Panc1 (cell line): Measurements from ENCODE around the gene FAM72D. TPM values are rescaled to one million over a fixed set of nuclear protein-coding genes. Genes with fewer than 3 reads are reported as not detected.
"Not testable (repeated sequence)": the region's sequence is repeated elsewhere in the genome, so short reads cannot be mapped to it uniquely, and the experiment has no call there.

Experiments used
- ATAC-seq: fragments of 200-7000 bp; cut with Tn5 transposase; 2 replicates; pipeline ENCODE4 v1.9.1; 2020; ENCODE audit warnings: mild to moderate bottlenecking, moderate library complexity
- BruUV-seq: library from RNA; stranded (reverse); fragments of 400-500 nt; replicated peaks from 2 replicates; lab custom pipeline; 2021; lab: Mats Ljungman, UMichigan
- CTCF ChIA-PET: fragments of 300-600 bp; sonication (Branson Sonifier 250); formaldehyde crosslinking; loops from one replicate; lab custom pipeline; 2022; ENCODE audit warnings: antibody characterized with exemption; lab: Charles Lee
- POLR2A ChIA-PET: fragments of 300-600 bp; sonication (Branson Sonifier 250); formaldehyde crosslinking; loops from one replicate; lab custom pipeline; 2022; ENCODE audit warnings: antibody characterized with exemption; lab: Charles Lee
- DNase-seq: peaks from one replicate; pipeline ENCODE4 v3.0.0-alpha.2; 2010; ENCODE audit warnings: low read depth, low spot score
- H3K27ac ChIP-seq: 2 replicates; pipeline ENCODE4 v1.5.1; 2011; ENCODE audit warnings: mild to moderate bottlenecking, low read length, inconsistent platforms
- H3K27me3 ChIP-seq: fragments of 200-500 bp; sonication (Bioruptor generic); 2 replicates; pipeline ENCODE4 v1.6.0; 2014; ENCODE audit warnings: low read length, inconsistent platforms; ENCODE audit not compliant: control insufficient read depth, insufficient read depth
- H3K36me3 ChIP-seq: fragments of 200-500 bp; sonication (Bioruptor generic); 2 replicates; pipeline ENCODE4 v1.5.1; 2014; ENCODE audit warnings: inconsistent platforms, mild to moderate bottlenecking, low read length, moderate library complexity; ENCODE audit not compliant: control insufficient read depth, insufficient read depth
- H3K4me1 ChIP-seq: 2 replicates; pipeline ENCODE4 v1.5.1; 2011; ENCODE audit warnings: inconsistent platforms, mild to moderate bottlenecking, low read length, moderate library complexity; ENCODE audit not compliant: control insufficient read depth, insufficient read depth
- H3K4me3 ChIP-seq, 2 experiments: 2 replicates each; pipeline ENCODE4 v1.5.1; 2011 to 2012; ENCODE audit warnings: low read depth in 2 of 2, low read length in 2 of 2, mild to moderate bottlenecking in 2 of 2, inconsistent platforms in 1 of 2, moderate library complexity in 1 of 2
- H3K9me3 ChIP-seq: fragments of 200-500 bp; sonication (Bioruptor generic); 2 replicates; pipeline ENCODE4 v1.5.1; 2014; ENCODE audit warnings: low read depth, mild to moderate bottlenecking, inconsistent platforms, low read length, moderate library complexity; ENCODE audit not compliant: control insufficient read depth, insufficient read depth
- in situ Hi-C: cut with HindIII; loops from 2 replicates; pipeline ENCODE4 v1.10.0; 2016; ENCODE audit warnings: low sequenced_read_pairs, low pct_unique_long_range_greater_than_20kb
- intact Hi-C: fragments of 100-400 bp; cut with micrococcal nuclease; formaldehyde crosslinking; loops from one replicate; pipeline ENCODE4 v1.10.0; 2022; ENCODE audit not compliant: unreplicated experiment
- total RNA-seq: library from RNA; stranded (reverse); gene quantifications from one replicate; pipeline ENCODE4 v1.2.1, GENCODE V29; 2021; ENCODE audit not compliant: unreplicated experiment

Gene FAM72D
- total RNA-seq, 1 experiment from 2014 or later, result 12.8 TPM

DNA sequence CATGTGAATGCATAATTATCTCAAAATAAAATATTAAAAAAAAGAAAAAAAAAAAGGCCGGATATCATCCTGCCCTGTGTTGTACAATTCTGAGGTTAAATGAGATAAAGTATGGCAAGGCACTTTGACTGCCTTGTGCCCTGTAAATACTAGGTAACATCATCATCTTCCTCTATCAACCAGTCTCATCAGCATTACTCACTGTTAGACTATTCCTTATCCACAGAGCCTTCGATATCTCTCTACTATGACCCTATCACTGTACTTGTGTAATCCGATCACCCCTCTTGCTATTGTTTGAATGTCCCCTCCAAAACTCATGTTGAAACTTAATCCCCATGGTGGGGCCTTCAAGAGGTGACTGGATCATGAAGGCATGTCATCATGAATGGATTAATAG, 18.9 kb upstream of the FAM72D start:
- POLR2A ChIA-PET, CTCF ChIA-PET: not testable (repeated sequence)

DNA sequence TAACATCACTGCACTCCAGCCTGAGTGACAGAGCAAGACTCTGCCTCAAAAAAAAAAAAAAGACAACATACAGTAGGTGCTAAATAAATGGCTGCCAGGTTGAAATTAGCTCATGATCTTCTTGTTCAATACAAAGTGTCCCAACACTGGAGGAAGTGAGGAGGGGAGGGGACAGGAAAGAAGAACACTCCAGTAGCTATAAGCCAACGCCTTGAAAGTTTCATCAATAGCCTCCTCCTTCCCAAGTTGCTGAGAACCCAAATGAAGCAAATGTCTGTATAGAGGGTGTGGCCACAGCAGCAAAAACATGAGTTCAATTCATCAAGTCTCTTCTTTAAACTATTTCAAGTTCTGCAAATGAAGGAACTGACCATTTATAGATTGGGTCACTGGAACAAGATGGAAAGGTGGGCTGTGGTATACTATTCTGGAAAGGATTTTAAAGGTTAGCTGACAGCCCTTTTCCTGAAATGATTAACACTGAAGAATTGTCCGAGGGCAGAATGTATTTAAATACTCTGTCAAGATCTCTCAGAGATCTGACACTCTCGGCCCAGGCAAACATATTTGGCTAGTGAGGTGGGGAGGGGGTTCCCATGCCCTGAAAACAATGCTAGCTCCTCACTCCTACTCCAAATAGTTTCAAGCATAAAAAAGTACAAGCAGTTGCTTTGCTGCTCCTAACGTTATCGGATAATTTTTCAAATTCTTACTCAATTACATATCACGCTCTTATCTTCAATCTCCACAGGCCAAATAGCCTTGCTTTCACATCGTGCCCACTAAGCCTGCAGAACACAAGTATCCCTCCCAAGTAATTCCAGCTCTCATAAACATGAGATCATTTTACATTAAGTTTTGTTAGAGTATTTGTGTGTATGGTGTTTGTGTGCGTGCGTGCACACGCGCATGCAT, 17.6 kb upstream of the FAM72D start:
- BruUV-seq, H3K4me3 ChIP-seq, intact Hi-C loops, in situ Hi-C loops, H3K9me3 ChIP-seq, H3K27ac ChIP-seq, POLR2A ChIA-PET, DNase-seq, H3K27me3 ChIP-seq, H3K4me1 ChIP-seq, ATAC-seq, H3K36me3 ChIP-seq, CTCF ChIA-PET: not testable (repeated sequence)

More for the DNA sequence above, 18.9 kb upstream of the FAM72D start:
- DNase-seq, H3K4me1 ChIP-seq, in situ Hi-C loops, intact Hi-C loops, BruUV-seq, H3K4me3 ChIP-seq, ATAC-seq, H3K27ac ChIP-seq, H3K27me3 ChIP-seq, H3K9me3 ChIP-seq, H3K36me3 ChIP-seq: not testable (repeated sequence)

DNA sequence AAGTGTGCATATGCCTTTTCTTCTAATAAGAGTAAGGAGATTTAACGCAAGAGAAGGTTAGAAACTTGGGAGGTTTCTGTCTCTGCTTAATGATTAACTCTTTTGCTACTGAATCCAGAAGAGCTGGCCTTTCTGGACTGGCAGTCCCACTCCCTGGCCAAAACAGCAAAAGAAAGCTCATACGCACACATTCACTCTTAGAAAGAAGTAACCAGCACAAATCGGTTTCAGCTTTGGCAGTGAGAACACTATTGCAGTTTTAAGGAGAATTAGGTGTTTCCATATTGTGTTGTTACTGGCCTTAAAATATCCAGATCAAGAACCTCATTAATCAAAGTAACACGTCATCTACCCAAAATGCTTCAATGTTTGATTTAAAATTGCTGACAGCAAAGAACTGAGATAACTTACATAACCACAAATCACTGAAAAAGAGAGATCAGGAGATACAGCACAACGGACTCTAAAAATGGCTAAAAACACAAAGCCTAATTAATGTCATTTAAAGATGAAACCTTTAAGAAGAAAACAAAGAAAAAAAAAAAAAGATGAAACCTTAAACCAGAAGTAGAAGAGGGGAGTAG, 16.9 kb upstream of the FAM72D start:
- BruUV-seq, H3K9me3 ChIP-seq, H3K4me3 ChIP-seq, H3K27ac ChIP-seq, CTCF ChIA-PET, H3K4me1 ChIP-seq, POLR2A ChIA-PET, ATAC-seq, H3K36me3 ChIP-seq, in situ Hi-C loops, H3K27me3 ChIP-seq, DNase-seq, intact Hi-C loops: not testable (repeated sequence)

DNA sequence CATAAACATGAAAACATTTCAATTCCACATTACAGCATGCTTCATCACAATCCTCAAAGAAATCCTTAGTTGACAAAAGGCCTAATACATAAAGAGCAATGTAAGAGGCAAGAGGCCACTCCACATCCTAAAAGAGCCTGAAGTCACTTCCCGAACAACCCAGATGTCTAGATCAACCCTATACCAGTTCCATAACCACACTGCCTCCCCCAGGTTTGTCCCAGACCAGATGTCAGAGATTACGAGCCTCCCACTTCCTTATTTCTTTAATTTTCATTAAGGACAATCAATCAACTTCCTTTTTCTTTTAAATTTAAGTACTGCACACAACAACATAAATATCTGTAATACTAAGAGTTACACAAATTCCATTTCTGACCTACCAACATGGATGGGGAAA, 16.0 kb upstream of the FAM72D start:
- H3K9me3 ChIP-seq, DNase-seq, H3K27me3 ChIP-seq, ATAC-seq, BruUV-seq, H3K36me3 ChIP-seq, H3K27ac ChIP-seq, intact Hi-C loops, CTCF ChIA-PET, H3K4me1 ChIP-seq, in situ Hi-C loops, POLR2A ChIA-PET, H3K4me3 ChIP-seq: not testable (repeated sequence)

DNA sequence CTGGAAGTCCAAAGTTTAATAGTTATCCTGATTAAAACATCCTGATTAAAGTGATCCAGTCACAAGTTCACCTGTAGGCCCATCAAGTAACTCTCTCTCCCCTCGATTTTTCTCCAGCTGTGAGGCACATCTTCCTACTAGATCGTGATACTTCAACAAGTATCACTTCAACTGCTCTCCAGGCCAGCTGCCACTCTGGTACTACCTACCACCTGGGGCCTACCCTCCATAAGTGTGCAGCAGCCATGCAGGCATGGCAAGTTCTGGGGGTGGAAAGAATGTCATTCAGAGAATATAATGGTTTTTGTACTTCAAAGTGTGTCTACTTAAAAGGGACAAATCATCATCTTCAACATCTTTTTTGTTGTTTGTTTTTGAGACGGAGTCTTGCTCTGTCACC, 15.6 kb upstream of the FAM72D start:
- H3K4me1 ChIP-seq, in situ Hi-C loops, ATAC-seq, CTCF ChIA-PET, intact Hi-C loops, H3K27ac ChIP-seq, H3K36me3 ChIP-seq, DNase-seq, BruUV-seq, H3K4me3 ChIP-seq, POLR2A ChIA-PET, H3K27me3 ChIP-seq, H3K9me3 ChIP-seq: not testable (repeated sequence)

DNA sequence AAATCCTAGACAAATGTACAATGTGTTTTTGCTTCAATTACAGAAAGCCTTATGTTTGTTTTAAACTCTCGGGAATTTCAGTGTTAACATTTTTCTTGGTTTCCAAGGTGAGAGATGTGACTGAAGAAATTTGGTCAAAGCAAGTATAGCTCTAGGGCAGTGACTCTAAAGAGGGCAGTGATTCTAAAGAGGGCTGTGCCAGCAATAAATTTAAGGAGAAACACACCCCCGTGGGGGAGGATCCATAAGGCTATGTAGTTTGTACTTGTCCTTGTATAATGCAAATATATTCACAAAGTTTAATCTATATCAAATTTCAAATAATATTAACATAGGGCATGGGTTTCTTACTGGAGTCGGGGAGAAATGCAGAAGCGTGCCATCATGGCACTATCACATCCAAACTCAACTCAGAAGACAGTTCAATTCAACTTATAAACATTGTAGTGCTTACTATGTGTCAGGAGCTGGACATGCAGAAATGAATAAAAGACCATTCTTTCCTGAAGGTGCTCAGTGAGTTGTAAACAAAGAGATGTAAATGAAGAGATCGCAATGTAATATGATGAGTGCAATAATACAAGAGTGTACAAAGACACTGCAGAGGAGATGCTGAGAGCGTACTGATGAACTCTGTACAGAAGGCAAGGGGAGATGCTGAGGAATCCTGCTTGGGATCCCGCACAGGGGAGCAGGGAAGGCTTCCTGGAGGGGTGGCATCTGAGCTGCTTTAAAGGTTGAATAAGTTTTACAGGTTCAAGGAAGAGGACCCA, 13.1 kb upstream of the FAM72D start:
- POLR2A ChIA-PET, BruUV-seq, H3K27ac ChIP-seq, H3K27me3 ChIP-seq, H3K36me3 ChIP-seq, H3K4me3 ChIP-seq, intact Hi-C loops, CTCF ChIA-PET, DNase-seq, H3K9me3 ChIP-seq, ATAC-seq, in situ Hi-C loops, H3K4me1 ChIP-seq: not testable (repeated sequence)
